ENCODE data around the gene TOM1. TPM values are rescaled to one million over a fixed set of nuclear protein-coding genes. Genes with fewer than 3 reads are reported as not detected.

The TOM1 gene
- total and polyA plus RNA-seq, 10 of the 15 experiments (the other 5 are each of a cell fraction or from before 2014, with no cell fraction given), result 2.2 to 64.6 (median 40.3) TPM

DNA sequence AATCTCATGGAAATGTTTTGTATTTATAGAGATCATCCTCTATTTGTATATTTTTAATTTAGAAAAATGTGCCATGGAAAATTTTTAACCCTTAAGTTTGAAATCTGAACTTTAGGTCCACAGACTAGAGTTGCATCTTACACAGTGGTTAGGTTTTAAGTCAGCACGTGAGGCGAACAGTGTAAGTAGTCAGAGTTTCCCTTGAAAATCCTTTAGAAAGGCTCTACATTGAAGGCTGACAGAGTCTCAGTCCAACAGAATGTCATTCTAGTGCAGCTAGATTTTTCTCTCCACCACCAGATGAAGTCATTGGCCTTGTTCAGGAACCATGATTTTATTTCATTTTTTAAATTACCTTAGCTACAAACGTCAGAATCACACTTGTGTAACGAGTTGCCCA, 23.7 kb upstream of the TOM1 start:
- intact Hi-C loops (cut with micrococcal nuclease; ENCODE audit: unreplicated experiment) (no loop called here), in situ Hi-C loops (cut with MboI) (no loop called here)
- CTCF ChIA-PET, result interaction anchor here (1.5 kb wide), 1 partner anchor 24 kb away, joined by 3 read pairs; the partner anchor contains the start of gene TOM1
- WGBS (ENCODE audit: insufficient coverage, insufficient replicate concordance, low lambda C conversion rate, missing lambda C conversion rate), result 86% methylated on average over 4 of the region's 4 CpGs
- Histone ChIP-seq H3K27me3 (replicated peaks in 1 of 2; ENCODE audit: control insufficient read depth in 2 of 2, insufficient read depth in 2 of 2, low read length in 1 of 2) (no peaks in the 10 kb centered on the region), H3K4me3 (no peak overlapping the region), H3K27ac (ENCODE audit: control insufficient read depth, insufficient read depth) (no peak overlapping the region), H3K36me3 (ENCODE audit: control insufficient read depth in 2 of 2, insufficient read depth in 2 of 2, low read length in 1 of 2) (peaks cover 0 to 22% of the 10 kb centered on the region in 2 experiments; a peak in 3 of 4 replicates), H3K4me1 (ENCODE audit: control insufficient read depth, insufficient read depth, low read length) (no peaks in the 10 kb centered on the region), H3K9me3 (replicated peaks; ENCODE audit: control insufficient read depth, insufficient read depth, low read length) (no peaks in the 10 kb centered on the region), H4K20me1 (ENCODE audit: control insufficient read depth, insufficient read depth) (no peaks in the 10 kb centered on the region), H3K79me2 (ENCODE audit: control insufficient read depth, insufficient read depth, low read length) (no peaks in the 10 kb centered on the region; the same call in none of the 2 replicates), H3K9ac (ENCODE audit: control insufficient read depth, insufficient read depth, low read length) (no peak overlapping the region), H2AFZ (ENCODE audit: control insufficient read depth, low read depth, low read length) (no peak overlapping the region), H3K4me2 (ENCODE audit: control insufficient read depth, insufficient read depth) (no peak overlapping the region)
- no peak for ATAC-seq
- POLR2A ChIA-PET, result no interaction called here
- FAIRE-seq, result no peak
- DNase-seq (ENCODE audit: low read depth, low spot score), result no peak
- TF ChIP-seq CBX5 (IDR thresholded peaks at IDR 0.05; ENCODE audit: low read depth) (no peak), FOS (IDR thresholded peaks at IDR 0.05; ENCODE audit: borderline replicate concordance, extremely low read depth, insufficient read length) (no peak), CBFB (IDR thresholded peaks at IDR 0.05; ENCODE audit: low read depth) (no peak), TBL1XR1 (IDR thresholded peaks at IDR 0.05; ENCODE audit: low read depth, low read length) (no peak), ATF7 (IDR thresholded peaks at IDR 0.05; ENCODE audit: low read depth) (no peak), TCF3 (IDR thresholded peaks at IDR 0.05; ENCODE audit: borderline replicate concordance, insufficient read depth, low read depth, low read length) (no peak), CHD4 (IDR thresholded peaks at IDR 0.05) (no peak), SP1 (IDR thresholded peaks at IDR 0.05; ENCODE audit: low read depth, low read length) (no peak)
- TF ChIP-seq, protein P1, sequence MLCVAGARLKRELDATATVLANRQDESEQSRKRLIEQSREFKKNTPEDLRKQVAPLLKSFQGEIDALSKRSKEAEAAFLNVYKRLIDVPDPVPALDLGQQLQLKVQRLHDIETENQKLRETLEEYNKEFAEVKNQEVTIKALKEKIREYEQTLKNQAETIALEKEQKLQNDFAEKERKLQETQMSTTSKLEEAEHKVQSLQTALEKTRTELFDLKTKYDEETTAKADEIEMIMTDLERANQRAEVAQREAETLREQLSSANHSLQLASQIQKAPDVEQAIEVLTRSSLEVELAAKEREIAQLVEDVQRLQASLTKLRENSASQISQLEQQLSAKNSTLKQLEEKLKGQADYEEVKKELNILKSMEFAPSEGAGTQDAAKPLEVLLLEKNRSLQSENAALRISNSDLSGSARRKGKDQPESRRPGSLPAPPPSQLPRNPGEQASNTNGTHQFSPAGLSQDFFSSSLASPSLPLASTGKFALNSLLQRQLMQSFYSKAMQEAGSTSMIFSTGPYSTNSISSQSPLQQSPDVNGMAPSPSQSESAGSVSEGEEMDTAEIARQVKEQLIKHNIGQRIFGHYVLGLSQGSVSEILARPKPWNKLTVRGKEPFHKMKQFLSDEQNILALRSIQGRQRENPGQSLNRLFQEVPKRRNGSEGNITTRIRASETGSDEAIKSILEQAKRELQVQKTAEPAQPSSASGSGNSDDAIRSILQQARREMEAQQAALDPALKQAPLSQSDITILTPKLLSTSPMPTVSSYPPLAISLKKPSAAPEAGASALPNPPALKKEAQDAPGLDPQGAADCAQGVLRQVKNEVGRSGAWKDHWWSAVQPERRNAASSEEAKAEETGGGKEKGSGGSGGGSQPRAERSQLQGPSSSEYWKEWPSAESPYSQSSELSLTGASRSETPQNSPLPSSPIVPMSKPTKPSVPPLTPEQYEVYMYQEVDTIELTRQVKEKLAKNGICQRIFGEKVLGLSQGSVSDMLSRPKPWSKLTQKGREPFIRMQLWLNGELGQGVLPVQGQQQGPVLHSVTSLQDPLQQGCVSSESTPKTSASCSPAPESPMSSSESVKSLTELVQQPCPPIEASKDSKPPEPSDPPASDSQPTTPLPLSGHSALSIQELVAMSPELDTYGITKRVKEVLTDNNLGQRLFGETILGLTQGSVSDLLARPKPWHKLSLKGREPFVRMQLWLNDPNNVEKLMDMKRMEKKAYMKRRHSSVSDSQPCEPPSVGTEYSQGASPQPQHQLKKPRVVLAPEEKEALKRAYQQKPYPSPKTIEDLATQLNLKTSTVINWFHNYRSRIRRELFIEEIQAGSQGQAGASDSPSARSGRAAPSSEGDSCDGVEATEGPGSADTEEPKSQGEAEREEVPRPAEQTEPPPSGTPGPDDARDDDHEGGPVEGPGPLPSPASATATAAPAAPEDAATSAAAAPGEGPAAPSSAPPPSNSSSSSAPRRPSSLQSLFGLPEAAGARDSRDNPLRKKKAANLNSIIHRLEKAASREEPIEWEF (IDR thresholded peaks at IDR 0.05; ENCODE audit: insufficient replicate concordance, low read depth, low read length), result no peak
- TF ChIP-seq, protein P2, sequence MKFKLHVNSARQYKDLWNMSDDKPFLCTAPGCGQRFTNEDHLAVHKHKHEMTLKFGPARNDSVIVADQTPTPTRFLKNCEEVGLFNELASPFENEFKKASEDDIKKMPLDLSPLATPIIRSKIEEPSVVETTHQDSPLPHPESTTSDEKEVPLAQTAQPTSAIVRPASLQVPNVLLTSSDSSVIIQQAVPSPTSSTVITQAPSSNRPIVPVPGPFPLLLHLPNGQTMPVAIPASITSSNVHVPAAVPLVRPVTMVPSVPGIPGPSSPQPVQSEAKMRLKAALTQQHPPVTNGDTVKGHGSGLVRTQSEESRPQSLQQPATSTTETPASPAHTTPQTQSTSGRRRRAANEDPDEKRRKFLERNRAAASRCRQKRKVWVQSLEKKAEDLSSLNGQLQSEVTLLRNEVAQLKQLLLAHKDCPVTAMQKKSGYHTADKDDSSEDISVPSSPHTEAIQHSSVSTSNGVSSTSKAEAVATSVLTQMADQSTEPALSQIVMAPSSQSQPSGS (IDR thresholded peaks at IDR 0.05; ENCODE audit: low read length), result no peak
- RAD21 ChIA-PET (ENCODE audit: unreplicated experiment), result no interaction called here
- SMC1A ChIA-PET (ENCODE audit: uncharacterized antibody, unreplicated experiment), result interaction anchor here (1.7 kb wide), 1 partner anchor 8 kb away, joined by 4 read pairs; no protein-coding TSS in a partner anchor
- no TSS peak for BruUV-seq (replicated peaks)

All from GM12878 (cell line).